Measurements from ENCODE around the gene FARS2. TPM values are rescaled to one million over a fixed set of nuclear protein-coding genes. Genes with fewer than 3 reads are reported as not detected.

Gene FARS2
- total RNA-seq, 4 donors from 2014 or later, result 16.4 to 26.1 (median 21.4) TPM

GRCh38 chr6:5238336-5238735 is 23.0 kb upstream of the FARS2 start:
- no peaks in the 10 kb centered on the region for H3K4me1 ChIP-seq
- no peaks in the 10 kb centered on the region for H3K9me3 ChIP-seq
- peaks cover 0 to 18% (median 0%) of the 10 kb centered on the region in 3 donors for H3K36me3 ChIP-seq
- no peak overlapping the region for H3K4me3 ChIP-seq
- no peaks in the 10 kb centered on the region for H3K27me3 ChIP-seq
- no peak for DNase-seq (ENCODE audit: low spot score in 2 of 2)
- 84 to 98% methylated on average over 1 of the region's 1 CpG for WGBS, 2 donors
- no peak for TF ChIP-seq CTCF (IDR thresholded peaks at IDR 0.05)
- H3K27ac ChIP-seq, result no peak overlapping the region

DNA sequence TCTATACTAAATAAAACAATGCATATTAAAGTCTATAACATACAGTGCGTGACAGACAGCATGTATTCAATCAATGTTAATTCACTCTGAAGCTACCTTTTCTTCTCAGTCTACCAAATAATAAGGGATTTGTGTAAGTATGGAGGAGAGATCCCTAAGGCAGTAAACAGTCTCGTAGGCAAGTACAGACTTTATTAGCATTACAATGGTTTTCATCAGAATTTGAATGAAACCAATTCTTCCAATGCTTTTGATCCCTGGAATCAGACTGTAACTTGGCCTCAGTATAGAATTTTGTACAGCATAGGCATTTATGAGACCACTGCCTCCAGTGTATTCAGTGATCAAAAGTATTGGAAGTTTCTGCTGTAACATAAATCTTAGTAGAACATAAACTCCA is 20.1 kb upstream of the FARS2 start:
- no peak for DNase-seq (ENCODE audit: low spot score in 2 of 2)
- TF ChIP-seq CTCF (IDR thresholded peaks at IDR 0.05) (no peak), EP300 (IDR thresholded peaks at IDR 0.05) (no peak), POLR2A (IDR thresholded peaks at IDR 0.05) (no peak)
- WGBS, 2 donors, result 66% methylated on average over 2 of the region's 2 CpGs
- peaks cover 0 to 18% (median 0%) of the 10 kb centered on the region in 3 donors for H3K36me3 ChIP-seq
- H3K27ac ChIP-seq, result no peak overlapping the region
- no peaks in the 10 kb centered on the region for H3K27me3 ChIP-seq
- no peak overlapping the region for H3K4me3 ChIP-seq
- H3K4me1 ChIP-seq, result no peaks in the 10 kb centered on the region
- H3K9me3 ChIP-seq, result no peaks in the 10 kb centered on the region

DNA sequence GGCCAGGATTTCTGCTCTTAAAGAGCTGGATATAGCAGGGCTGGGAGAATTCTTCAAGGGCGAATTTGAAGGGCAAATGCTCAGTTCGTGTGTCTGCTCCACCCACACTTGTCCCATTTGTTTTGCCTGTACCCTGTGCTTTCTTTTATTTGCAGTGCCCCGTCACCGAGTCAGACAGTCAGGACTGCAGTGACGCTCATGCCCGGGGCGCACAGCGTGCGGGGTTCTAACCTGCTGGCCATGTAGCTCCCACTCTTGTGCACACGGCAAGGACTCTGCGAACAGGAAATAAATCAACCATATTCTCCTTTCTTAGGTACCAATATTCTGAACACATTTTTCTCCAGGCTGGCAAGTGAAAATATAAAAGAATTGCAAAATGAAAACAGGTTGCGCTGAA is 18.2 kb upstream of the FARS2 start:
- no peaks in the 10 kb centered on the region for H3K27me3 ChIP-seq
- no peak overlapping the region for H3K4me3 ChIP-seq
- no peaks in the 10 kb centered on the region for H3K9me3 ChIP-seq
- no peak for DNase-seq (ENCODE audit: low spot score in 2 of 2)
- no peak overlapping the region for H3K27ac ChIP-seq
- TF ChIP-seq EP300 (IDR thresholded peaks at IDR 0.05) (no peak), POLR2A (IDR thresholded peaks at IDR 0.05) (no peak), CTCF (IDR thresholded peaks at IDR 0.05) (no peak)
- WGBS, 2 donors, result 82 to 93% methylated on average over 12 of the region's 12 CpGs
- H3K36me3 ChIP-seq, result peaks cover 0 to 18% (median 0%) of the 10 kb centered on the region in 3 donors
- no peaks in the 10 kb centered on the region for H3K4me1 ChIP-seq

DNA sequence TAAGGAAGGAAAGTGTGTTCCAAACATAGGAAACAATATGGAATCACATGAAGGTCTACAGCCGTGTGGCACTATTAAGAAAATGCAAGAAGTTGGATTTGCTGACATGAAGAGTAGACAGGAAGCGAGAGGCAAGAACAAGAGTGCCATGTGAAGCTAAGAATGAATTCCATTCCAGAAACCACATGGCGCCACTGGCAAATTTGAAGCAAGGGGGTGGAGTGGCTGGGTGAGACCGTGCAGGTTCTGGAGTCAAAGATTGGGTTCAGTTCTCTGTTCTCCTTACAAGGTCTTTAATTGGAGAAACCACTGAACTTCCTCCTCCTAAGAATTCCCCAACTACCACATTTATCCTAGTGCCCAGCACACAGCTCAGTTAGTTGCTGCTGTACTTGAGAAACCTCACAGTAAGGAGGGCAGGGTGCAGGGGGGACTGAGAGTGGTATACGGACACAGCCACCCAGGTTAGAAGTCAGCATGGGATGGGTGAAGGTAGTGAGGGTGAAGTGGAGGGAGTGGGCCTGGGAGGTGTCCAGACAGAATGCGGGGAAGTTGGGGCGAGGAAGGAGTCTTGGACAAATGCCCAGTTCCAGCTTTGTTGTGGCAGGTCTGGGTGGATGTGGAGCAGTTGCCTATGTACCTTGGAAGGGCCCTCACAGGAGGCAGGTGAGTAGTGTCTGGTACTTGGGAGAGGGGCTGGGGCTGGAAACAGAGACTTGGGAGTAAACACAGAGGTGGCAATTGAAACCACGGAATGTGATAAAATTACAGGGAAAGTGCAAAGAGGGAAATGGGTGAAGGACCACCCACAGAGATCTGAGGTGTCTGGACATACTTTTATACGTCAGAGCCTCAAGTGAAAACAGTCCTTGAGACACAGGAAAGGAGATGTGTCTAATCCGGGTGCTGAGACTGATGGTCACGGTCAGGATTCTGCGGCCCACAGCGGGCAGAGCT is 14.9 kb upstream of the FARS2 start:
- H3K27me3 ChIP-seq, result no peaks in the 10 kb centered on the region
- H3K36me3 ChIP-seq, result peaks cover 0 to 2% (median 0%) of the 10 kb centered on the region in 3 donors
- H3K9me3 ChIP-seq, result no peaks in the 10 kb centered on the region
- no peak overlapping the region for H3K27ac ChIP-seq
- no peaks in the 10 kb centered on the region for H3K4me1 ChIP-seq
- no peak overlapping the region for H3K4me3 ChIP-seq
- no peak for DNase-seq (ENCODE audit: low spot score in 2 of 2)
- TF ChIP-seq EP300 (IDR thresholded peaks at IDR 0.05) (no peak), CTCF (IDR thresholded peaks at IDR 0.05) (no peak), POLR2A (IDR thresholded peaks at IDR 0.05) (no peak)
- 79 to 83% methylated on average over 13 of the region's 13 CpGs for WGBS, 2 donors

- Histone ChIP-seq H3K4me3 (no peak overlapping the region), H3K4me1 (no peaks in the 10 kb centered on the region), H3K27me3 (no peaks in the 10 kb centered on the region), H3K9me3 (no peaks in the 10 kb centered on the region), H3K36me3 (peaks cover 0 to 6% (median 0%) of the 10 kb centered on the region in 3 donors), H3K27ac (no peak overlapping the region)
- TF ChIP-seq POLR2A (IDR thresholded peaks at IDR 0.05) (no peak), CTCF (IDR thresholded peaks at IDR 0.05) (no peak), EP300 (IDR thresholded peaks at IDR 0.05) (no peak)
- no peak for DNase-seq (ENCODE audit: low spot score in 2 of 2)
- WGBS, 2 donors, result 94 to 100% methylated on average over 2 of the region's 2 CpGs
Measured at GRCh38 chr6:5247201-5247600, 14.1 kb upstream of the FARS2 start.
